Retina (tissue), 1 donor: ENCODE data around the gene OR6J1.
"Not testable (repeated sequence)": the region's sequence is repeated elsewhere in the genome, so short reads cannot be mapped to it uniquely, and the experiment has no call there.

Experiments
- DNase-seq: peaks from one replicate; pipeline ENCODE4 v3.0.0-alpha.2; 2016

The OR6J1 gene

GRCh38 chr14:22601456-22601855 lies 42.7 kb downstream of the OR6J1 start:
- no peak for DNase-seq

- no peak for DNase-seq
Measured at GRCh38 chr14:22600027-22600426, 44.1 kb downstream of the OR6J1 start.

DNA sequence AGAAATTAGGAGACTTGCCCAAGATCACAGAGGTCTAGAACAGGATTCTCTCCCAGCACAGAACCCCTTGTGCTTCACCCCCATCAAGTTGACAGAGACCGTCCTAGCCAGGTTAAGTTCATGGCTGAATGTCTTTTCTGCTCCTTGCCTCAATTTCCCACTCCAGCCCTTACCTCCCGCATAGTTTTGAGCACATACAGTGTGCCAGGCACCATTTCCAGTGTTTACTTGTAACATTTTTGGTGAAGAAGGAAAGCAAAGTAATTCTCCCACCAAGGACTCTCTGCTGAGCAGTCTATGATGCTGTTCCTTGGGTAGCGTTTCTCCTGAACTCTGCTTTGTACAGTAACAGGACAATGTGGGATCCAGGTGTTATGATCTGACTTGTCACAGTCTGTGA lies 44.8 kb downstream of the OR6J1 start:
- DNase-seq = no peak

DNA sequence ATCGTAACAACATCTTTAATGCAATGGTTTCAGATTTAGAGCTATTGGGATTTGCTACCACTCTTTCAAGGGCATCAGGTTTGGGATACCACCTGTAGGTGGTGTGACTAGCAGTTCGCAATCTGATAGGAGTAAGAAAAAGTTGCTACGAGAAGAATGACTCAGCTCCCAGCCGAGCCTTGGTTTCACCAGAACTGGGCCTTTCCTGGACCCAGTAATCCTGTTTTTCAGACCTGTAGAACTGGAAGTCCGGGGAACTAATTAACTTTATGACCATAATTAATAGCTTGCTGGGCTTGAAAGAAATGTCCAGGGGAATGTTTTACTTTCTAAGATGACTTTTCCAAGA lies 45.3 kb downstream of the OR6J1 start:
- no peak for DNase-seq

DNA sequence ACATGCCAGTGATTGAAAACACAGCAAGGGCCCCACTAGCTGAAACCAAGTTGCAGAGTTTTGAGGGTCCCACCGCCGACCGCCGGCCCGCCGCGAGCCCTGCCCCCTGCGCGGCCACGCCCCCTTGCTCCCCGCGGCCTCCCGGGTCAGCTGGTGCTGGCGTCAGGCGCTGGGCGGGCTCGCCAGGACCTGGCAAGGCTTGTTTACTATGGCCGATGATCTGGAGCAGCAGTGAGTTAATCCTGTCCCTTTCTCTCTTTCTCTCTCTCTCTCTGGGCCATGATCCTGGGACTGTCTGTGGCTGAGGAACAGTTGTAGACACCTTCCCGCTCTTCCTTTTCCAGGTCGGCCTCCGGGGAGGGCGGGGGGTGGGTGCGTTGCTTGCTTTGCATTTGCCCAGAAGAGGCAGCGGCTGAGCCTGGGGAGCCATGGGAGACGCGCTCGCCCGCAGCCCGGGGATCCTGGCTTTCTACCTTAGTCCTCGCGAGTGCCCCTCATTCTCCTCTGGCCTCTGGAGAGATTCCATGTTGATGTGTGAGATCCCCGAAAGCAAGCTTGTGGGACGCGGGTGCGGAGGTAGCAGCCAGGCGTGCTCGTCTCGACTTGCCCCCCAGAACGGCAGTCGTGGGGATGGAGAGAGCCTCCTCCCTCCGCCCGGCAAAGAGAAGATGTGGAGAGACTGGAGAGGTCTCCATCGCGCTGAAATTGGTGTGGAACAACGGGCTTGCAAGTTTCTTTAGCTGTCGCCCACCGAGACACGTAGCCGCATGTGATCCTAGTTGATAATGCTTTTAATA lies 45.9 kb downstream of the OR6J1 start, which contains the start of gene ABHD4:
Gene ABHD4 (plus strand): TSS at position 202 of the 797 bp plus-strand sequence. CDS start 7 bp downstream, at position 209.
- peak; percentile 91 for DNase-seq

DNA sequence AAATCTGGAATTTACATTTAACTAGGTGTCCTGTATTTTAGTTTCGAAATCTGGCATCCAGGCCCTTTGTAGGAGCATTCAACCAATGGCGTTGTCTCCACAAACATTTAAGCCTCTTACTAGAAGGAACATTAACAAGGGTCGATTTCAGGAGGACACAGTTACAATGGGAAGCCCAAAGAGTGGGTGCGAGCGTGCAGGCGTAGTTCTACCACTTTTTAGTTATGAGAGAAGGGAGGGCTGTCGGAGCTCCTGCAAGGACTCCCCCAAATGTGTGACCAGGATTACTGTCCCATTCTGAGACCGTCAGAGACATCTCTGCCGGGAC lies 46.4 kb downstream of the OR6J1 start:
- no peak for DNase-seq

DNA sequence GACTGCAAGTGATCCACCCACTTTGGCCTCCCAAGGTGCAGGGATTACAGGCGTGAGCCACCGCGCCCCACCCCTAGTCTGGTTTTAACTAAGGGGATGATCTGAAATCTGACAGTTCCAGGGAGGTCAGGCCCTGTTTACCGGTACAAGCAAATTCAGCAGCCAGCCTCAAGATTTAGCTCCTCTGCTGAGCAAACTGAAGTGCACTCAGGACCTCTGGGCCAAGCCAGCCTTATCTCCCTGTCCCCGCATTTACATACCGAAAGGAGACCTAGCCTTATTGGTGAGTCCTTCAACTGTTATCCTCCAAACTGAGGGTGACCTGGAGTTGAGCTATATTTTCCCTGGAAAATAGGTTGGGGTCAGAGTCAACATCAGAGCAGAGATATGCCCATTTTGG lies 46.9 kb downstream of the OR6J1 start:
- DNase-seq = no peak

DNA sequence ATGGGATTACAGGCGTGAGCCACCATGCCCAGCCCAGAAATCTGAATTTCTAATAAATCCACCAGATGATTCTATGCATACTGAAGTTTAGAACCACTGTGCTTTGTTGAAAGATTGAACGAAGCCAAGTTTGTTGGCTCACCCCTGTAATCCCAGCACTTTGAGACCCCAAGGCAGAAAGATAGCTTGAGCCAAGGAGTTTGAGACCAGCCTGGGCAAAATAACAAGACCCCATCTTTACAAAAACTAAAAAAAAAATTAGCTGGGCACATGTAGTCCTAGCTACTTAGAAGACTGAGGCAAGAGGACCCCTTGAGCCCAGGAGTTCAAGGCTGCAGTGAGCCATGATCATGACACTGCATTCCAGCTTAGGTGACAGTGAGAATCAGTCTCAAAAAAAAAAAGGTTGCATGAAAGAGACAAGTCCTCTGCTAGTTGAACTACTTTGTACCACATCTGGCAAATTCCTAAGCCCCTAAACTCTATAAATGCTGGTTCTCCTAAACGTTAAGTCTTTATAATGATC lies 47.7 kb downstream of the OR6J1 start:
- no peak for DNase-seq

DNA sequence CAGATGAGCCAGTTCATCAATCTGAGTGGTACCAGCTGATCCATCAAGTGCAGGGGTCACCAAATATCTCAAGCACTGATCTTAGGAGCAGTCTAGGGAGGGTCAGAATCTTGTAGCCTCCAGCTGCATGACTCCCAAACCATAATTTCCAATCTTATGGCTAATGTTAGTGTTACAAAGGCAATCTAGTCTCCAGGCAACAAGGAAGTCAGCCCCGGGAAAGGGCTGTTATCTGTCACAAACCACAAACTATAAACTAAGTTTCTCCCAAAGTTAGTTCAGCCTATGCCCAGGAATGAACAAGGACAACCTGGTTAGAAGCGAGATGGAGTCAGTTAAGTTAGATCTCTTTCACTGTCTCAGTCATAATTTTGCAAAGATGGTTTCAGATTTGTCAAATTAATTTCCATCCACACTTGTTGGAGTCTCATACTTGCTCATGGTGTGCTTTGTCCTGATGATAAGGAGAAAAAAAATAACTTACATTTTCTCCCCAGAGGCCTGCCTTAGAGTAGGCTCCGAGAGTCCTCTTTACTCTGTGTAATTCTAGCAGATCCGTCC lies 49.9 kb downstream of the OR6J1 start:
- no peak for DNase-seq

GRCh38 chr14:22593601-22594000 lies 50.6 kb downstream of the OR6J1 start:
- DNase-seq = no peak

- DNase-seq = no peak
Measured at GRCh38 chr14:22593189-22593588, 51.0 kb downstream of the OR6J1 start.

DNA sequence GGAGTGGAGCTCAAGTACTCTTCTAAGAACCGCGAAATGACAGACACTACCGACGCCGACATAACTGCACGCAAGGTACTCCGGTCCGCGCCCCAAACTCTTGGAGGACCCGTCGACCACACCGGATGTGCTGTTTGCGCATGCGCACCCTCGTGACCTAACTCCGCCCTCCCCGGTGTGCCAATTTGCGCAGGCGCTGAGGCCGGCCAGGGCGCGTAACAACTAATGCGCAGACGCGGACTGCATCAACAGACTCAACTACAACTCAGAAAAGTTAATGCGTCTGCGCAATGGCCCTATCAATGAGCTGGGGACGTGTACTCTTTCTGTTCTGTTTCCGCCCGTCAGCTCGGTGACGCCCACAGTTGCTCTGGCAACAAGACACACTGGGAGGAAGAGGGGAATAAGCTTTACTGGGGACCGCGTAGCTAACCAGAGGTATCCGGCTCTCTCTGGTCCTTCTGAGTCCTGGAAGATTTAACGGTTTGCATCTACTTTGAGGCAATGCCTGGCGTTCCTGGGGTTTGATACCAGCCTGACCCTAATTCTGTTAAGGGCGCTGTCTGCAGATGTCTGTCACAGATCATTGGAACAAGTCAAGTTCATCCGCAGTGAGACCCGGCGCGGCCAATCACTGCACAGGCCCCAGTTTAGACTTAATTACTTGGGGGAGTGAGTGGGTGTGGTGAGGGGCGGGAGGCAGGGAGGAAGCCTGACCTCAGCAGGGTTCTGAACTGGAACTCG lies 54.9 kb downstream of the OR6J1 start, which contains the start of gene DAD1:
Gene DAD1 (minus strand): TSS at position 129 of the 744 bp plus-strand sequence. CDS start 67 bp downstream, at position 62.
- peak; percentile 97 for DNase-seq

DNA sequence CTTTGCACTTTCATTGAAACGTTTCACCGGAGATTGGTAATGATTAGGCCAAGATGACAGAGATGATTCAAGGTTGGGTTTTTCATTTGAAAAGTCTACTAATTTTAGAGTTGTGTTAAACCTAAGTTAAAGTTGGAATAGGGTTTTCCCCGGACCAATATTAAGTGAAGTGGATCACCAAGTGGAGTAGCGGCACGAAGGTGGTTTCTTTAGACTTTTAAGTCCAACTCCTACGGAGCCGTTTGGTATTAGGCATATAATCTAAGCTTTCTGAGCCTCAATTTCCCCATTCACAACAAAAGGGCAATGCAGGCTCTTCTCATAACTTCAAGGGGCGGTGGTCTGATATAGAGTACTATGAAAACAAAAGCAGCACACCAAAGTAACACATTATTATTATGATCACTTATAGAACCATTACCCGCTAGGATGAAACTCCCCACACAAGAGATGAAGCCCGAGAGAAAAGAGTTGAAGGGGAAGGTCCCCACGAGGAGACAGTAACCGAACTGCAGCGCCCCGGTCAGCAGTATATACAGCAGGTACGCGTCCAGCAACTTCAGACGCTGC lies 55.5 kb downstream of the OR6J1 start:
- no peak for DNase-seq

DNA sequence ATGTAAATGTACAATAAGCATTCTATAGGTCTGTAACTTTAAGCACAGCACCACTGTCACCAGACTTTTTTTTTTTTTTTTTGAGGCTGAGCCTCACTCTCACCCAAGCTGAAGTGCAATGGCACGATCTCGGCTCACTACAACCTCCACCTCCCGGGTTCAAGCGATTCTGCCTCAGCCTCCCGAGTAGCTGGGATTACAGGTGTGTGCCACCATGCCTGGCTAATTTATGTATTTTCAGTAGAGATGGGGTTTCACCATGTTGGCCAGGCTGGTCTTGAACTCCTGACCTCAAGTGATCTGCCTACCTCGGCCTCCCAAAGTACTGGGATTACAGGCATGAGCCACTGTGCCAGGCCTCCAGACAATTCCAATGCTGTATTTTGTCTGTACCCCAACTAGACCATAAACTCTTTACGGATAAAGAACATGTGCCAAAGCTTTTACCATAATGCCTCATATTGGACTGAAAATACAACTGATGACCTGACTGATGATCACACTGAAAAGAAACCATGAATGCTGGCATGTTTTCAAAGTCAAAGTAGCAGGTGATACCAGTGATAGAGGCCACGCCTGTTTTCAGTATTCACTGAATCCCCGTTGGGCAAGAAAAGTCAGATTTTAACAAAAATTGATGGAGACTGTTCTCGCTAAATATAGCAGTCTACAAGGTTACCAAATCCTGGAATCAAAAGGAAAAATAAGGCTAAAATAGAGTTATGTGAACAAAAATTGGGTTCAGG lies 56.3 kb downstream of the OR6J1 start:
- not testable (repeated sequence) for DNase-seq

GRCh38 chr14:22587247-22587646 lies 56.9 kb downstream of the OR6J1 start:
- no peak for DNase-seq

DNA sequence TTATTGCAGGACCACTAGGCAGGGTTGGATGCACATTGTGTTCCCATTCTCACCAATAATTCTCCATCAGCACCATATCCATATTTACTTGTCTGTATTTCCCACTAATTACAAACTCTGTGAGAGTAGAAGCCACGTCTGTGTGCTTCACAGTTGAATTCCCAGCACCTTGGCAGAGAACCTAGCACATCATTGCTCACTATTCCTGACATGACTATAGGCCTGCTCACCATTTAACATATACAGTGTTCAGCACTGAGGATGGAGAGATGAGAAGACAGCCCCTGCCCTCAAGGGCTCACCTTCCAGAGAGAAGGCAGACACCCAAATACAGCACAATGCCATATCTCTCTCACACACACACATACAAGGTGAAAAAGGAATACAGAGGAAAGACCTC lies 60.2 kb downstream of the OR6J1 start:
- DNase-seq = no peak
